Right hindlimb (tissue), 1 donor: ENCODE measurements around the gene GTPBP6.
"Not testable (repeated sequence)": the region's sequence is repeated elsewhere in the genome, so short reads cannot be mapped to it uniquely, and the experiment has no call there.

Experiments
- DNase-seq: peaks from one replicate; pipeline ENCODE4 v3.0.0-alpha.2; 2018

Gene GTPBP6

DNA sequence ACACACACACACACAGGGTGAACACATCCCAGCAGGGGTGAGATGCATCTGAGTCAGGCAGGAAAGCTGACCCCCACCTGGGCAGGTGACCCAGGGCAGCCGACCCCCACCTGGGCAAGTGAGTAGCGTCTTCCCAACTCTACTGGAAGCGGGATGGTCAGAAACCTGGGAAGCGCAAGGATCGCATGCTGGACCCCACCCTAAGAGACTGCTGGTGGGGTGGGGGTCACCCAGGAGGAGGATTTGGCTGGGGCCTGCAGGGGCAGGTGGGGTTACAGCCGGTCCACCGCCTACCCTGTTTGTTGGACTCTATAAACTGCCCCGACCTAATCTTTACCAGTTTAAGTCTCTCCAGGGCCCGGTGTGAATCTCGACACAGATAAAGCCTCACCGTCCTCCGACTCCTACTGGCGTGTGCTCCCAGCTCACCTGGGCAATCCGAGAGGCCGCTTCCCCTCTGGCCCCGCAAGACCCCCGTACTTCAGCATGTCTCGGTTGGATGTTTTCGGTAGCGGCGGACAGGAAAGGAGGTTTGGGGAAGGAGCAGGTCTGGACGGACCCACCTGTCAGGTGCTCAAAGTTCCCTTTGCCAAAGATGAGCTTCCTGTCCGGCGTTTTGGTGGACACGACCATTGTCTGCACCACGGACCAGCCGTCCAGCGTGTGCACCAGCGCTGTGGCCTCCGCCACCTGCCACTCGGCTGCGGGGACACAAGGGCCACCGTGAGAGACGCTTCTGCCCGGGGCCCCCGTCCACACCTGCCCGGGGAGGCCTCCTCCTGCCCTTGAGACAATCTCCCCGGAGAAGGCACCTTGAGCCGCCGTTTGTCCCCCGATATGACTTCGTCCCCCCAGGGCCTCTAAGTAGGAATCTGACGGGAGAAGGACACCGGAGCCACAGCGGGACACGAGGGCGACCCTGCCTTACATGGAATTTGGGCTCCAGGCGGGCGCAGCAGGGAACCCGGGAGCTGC lies 2.0 kb downstream of the GTPBP6 start:
- DNase-seq, result no peak

DNA sequence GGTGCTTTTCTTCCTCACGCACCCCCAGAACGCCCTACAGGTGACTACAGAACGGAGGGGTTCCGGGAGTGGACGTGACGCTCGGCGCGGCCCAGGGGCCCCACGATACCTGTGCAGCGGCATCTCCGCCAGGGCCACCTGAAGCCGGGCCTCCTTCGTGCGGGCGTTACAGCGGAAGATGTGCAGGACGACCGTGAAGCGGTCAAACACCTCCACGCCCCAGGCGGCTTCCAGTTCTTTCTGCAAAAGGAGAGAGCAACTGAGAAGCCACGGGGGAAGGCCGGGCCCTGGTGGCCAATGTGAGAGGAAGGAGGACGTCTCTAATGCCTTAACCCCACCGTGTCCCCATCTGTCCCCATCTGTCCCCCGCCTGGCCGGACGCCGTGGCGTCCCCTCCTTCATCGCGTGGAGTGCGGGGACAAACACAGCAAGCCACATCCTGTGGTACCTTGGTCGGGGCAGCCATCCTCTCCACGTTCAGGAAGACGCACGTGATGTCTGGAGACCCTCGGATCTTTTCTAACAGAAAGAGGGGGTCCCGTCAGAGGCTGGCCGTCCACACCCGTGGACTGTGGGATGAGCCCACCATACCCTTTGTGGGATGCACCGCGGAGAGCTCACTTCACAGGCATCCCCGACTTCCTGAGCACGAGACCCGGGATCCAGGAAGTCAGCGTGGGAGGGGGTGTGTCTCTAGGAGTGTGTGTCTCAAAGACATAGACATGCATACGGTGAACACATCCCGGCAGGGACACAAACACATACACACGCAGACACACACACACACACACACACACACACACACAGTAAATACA lies 3.6 kb downstream of the GTPBP6 start:
- DNase-seq, result peak; percentile 30

GRCh38 chrX:314049-314448 lies 4.5 kb downstream of the GTPBP6 start:
- DNase-seq, result no peak

GRCh38 chrX:313546-313945 lies 5.0 kb downstream of the GTPBP6 start:
- DNase-seq, result no peak

DNA sequence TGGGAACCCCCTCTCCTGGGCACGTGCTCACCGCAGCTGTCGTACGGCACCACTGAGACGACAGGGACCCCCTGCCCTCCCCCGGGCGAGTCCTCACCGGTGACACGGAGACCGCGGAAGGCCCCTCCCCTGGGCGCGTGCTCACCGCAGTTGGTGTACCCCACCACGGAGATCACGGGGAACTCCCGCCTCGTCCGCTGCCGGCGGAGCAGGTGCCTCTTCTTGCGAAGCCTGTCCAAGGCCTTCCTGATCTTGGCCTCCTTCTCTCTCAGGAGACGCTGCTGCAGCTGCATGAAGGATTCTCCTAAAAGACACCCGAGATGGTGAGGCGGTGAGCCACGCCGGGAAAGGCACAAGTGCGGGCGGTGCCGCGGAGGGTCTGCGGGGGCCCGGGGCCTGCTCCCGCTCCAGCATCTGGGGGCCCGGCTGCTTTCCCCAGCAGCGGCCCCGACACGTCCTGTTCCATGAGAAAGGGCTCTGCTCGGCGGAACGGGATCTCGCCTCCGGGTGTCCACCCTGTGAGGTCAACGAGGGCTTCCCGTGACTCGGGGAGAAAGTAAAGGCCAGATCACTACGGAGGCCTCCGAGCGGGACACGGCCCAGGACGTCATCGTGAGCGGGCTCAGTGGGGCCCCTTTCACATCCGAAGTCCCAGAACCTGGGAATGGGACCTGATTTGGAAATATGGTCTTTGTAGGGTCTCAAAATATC lies 5.8 kb downstream of the GTPBP6 start:
- DNase-seq, result no peak

DNA sequence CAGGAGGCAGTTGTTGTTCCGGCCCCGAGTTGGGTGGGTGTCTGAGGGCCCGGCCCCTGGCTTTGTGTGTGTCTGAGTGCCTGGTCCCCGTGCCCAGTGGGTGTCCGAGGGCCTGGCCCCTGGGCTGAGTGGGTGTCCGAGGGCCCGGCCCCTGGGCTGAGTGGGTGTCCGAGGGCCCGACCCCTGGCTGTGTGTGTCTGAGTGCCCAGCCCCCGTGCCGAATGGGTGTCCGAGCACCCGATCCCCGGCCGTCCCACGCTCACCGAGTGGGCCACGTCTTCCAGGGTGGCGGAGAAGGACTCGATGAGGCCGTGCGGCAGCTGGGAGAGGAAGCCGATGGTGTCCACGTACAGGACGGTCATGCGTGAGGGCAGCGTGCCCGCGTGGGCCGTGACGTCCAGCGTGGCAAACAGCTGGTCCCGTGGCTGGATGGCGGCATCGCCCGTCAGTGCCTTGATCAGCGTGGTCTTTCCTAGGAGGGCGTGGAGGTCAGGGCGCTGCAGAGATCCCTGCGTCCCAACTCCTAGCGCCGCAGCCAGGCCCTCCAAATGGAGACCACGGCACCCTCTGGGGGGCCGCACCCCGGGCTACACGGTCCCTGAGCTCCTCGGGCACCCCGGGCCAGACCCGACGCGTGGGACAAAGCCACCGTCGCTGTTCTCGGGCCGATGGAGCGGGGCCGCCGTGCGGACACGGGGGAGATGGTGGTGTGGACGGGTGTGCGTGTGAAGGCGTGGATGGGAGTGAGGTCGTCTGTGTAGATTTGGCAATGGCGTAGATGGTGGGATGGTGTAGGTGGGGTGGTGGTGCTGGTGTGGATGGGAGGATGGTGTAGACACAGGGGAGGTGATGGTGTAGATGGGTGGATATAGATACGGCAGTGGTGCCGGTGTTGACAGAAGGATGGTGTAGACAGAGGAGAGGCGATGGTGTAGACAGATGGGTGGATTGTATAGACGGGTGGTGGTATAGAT lies 7.2 kb downstream of the GTPBP6 start:
- no peak for DNase-seq

DNA sequence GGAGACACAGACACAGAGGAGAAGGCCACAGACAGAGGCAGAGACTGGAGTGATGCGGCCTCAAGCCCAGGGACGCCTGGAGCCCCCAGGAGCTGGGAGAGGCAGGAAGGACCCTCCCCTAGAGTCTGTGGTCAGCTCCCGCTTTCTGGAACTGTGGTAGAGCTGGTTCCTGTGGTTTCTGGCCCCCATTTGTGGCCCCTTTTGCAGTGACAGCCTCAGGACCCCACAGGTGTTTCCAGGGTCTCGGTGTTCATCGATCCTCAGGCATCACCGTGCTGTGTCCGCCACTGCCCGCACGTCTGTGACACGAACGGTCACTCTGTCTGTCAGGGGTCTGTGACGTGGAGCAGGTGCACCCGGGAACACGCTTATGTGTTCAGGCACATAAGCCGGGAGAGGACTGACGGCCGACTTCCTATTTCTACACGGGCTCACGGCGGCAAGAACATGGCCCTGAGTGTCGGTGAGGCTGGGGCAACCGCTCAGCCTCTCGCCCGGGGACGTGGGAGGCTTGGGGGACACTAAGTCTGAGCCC lies 7.9 kb downstream of the GTPBP6 start:
- DNase-seq, result no peak

GRCh38 chrX:308821-309520 lies 9.6 kb downstream of the GTPBP6 start:
- no peak for DNase-seq

DNA sequence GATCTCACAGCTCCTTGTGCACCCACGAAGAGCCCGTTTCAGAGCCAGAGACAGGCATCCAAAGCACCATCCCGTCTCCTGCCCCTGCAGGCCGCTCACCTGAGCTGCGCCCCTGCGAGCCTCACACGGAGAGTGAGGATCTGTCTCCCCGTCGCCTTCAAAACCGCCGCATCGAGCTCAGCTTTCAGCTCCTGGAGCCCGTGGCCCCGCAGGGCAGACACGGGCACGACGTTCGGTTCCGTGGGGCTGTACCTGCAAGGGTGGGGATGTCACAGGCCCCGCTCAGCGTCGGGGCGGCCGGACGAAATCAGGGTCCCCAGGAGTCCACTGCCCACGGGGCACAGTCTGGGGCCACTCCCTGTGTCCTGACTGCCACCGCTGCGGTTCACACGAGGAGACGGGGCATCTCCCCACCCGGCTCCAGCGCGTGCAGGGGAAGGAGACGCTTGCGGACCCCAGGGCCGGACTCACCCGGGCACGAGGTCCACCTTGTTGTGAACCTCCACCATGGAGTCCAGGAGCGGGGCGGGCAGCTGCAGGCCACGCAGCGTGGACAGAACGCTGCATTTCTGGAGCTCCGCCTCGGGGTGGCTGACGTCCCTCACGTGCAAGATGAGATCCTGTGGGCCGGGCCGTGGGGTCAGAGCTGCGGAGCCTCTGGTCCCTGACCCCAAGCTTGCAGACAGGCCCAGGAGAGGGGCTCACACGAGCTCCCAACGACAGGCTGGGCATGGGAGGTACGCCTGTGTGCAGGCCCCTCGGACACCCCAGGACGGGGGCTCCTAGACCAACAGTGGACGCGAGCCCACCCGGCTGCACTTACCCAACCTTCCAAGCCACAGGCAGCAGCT lies 11.1 kb downstream of the GTPBP6 start:
- no peak for DNase-seq

DNA sequence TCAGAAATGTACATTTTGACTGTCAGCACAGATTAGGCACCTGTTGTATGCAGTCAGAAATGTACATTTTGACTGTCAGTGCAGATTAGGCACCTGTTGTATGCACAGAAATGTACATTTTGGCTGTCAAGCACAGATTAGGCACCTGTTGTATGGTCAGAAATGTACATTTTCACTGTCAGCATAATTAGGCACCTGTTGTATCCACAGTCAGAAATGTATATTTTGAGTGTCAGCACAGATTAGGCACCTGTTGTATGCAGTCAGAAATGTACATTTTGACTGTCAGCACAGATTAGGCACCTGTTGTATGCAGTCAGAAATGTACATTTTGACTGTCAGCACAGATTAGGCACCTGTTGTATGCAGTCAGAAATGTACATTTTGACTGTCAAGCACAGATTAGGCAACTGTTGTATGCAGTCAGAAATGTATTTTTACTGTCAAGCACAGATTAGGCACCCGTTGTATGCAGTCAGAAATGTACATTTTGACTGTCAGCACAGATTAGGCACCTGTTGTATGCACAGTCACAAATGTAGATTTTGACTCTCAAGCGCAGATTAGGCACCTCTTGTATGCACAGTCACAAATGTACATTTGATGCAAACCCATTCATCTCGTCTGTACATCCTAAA lies 11.9 kb downstream of the GTPBP6 start:
- not testable (repeated sequence) for DNase-seq

GRCh38 chrX:305781-306613 lies 12.6 kb downstream of the GTPBP6 start:
- not testable (repeated sequence) for DNase-seq

DNA sequence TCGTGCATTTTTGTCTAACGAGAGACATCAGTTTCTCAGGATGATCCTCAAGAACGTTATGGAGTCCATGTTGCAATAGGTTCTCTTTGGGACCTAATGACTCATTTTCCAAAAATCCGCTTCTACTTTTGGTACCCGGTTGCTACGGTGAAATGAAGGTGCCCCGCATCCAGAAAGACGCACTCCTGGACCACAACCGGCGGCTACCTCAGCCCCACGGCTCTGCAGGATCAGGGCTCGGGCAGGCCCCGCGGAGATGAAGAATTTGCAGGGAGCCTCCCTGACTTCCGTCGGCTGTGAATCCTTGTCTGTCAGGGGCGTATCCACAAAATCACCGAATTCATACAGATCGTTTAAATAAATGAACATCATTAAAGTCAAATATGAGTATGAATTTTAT lies 15.6 kb downstream of the GTPBP6 start:
- DNase-seq, result no peak

- no peak for DNase-seq
These were observed 18.3 kb downstream of the GTPBP6 start for GRCh38 chrX:300334-300733.

DNA sequence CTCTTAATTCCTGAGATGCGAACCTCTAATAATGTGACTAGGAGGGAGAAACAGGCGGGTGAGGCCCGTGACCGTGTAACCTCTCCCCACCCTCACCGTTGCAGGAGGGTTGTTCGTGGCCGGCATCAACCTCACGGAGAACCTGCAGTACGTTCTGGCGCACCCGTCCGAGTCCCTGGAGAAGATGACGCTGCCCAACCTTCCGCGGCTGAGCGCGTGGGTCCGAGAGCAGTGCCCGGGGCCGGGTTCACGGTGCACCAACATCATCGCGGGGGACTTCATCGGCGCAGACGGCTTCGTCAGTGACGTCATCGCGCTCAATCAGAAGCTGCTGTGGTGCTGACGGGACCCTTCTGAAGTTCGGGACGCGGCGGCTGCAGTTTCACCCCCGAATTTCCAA lies 19.6 kb downstream of the GTPBP6 start:
- DNase-seq, result no peak

GRCh38 chrX:295136-295535 lies 23.5 kb downstream of the GTPBP6 start:
- no peak for DNase-seq

DNA sequence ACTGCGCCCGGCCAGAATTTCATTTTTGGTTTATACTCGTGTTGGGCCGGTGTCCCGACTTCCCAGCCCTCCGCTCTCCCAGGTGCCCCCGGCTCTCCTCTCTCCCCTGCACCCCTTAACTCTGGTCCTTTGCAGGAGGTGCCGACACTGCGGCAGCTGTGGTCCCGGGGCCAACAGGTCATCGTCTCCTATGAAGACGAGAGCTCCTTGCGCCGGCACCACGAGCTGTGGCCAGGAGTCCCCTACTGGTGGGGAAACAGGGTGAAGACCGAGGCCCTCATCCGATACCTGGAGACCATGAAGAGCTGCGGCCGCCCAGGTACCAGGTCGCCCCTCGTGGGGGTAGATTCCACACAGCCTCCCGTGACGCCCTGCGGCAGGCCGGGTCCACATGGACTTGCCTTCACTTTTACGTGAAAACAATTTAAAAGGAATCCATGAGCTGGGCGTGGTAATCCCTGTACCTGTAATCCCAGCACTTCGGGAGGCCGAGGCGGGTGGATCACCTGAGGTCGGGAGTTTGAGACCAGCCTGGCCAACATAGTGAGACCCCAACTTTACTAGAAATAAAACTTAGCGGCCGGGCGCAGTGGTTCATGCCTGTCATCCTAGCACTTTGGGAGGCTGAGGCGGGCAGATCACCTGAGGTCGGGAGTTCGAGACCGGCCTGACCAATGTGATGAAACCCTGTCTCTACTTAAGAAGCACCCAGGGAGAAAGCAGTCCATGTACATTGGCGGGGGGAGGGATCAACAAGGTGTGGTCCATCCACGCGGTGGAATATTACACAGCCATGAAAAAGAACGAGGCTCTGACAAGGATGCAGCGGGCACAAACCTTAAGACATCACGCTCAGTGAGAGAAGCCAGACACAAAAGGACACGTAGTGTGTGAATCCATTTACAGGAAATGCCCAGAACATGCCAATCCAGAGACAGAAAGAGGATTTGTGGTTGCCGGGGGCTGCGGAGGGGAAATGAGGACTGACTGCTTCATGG lies 25.4 kb downstream of the GTPBP6 start:
- DNase-seq, result no peak

GRCh38 chrX:291411-291901 lies 27.1 kb downstream of the GTPBP6 start:
- no peak for DNase-seq
